HEK293T (cell line): ENCODE measurements around the gene PKNOX2.

Source experiments
- CTCF ChIA-PET: fragments of 350-600 bp; formaldehyde crosslinking; extraction: SDS; loops from one replicate; lab custom pipeline; 2021; ENCODE audit warnings: antibody characterized with exemption, inconsistent platforms; lab: Yijun Ruan, JAX
- POLR2A ChIA-PET: fragments of 350-600 bp; formaldehyde crosslinking; extraction: SDS; loops from one replicate; lab custom pipeline; 2020; ENCODE audit warnings: antibody characterized with exemption, inconsistent platforms; lab: Yijun Ruan, JAX
- DNase-seq: peaks from one replicate; pipeline ENCODE4 v3.0.0; 2012; ENCODE audit warnings: mixed read lengths; ENCODE audit errors: extremely low spot score
- ARNT ChIP-seq: fragments of 450-650 bp; IDR thresholded peaks from 2 replicates; pipeline ENCODE4 v1.6.1; 2017; ENCODE audit warnings: mild to moderate bottlenecking
- BHLHE40 ChIP-seq: fragments of 450-650 bp; IDR thresholded peaks from 2 replicates; pipeline ENCODE4 v1.6.1; 2016; ENCODE audit warnings: mild to moderate bottlenecking, moderate library complexity, borderline replicate concordance
- CTBP1 ChIP-seq: fragments of 450-650 bp; IDR thresholded peaks from 2 replicates; pipeline ENCODE4 v1.6.1; 2016; ENCODE audit warnings: borderline replicate concordance
- ELF4 ChIP-seq: fragments of 450-650 bp; IDR thresholded peaks from 2 replicates; pipeline ENCODE4 v1.6.1; 2017; ENCODE audit warnings: antibody characterized with exemption
- FOXA1 ChIP-seq: fragments of 450-650 bp; IDR thresholded peaks from 2 replicates; pipeline ENCODE4 v1.6.1; 2016; ENCODE audit warnings: mild to moderate bottlenecking
- FOXK2 ChIP-seq: fragments of 450-650 bp; IDR thresholded peaks from 2 replicates; pipeline ENCODE4 v1.6.1; 2016; ENCODE audit warnings: mild to moderate bottlenecking
- FOXM1 ChIP-seq: fragments of 450-650 bp; IDR thresholded peaks from 2 replicates; pipeline ENCODE4 v1.6.1; 2017; ENCODE audit warnings: mild to moderate bottlenecking, borderline replicate concordance
- HDGF ChIP-seq: fragments of 450-650 bp; IDR thresholded peaks from 2 replicates; pipeline ENCODE4 v1.6.1; 2017; ENCODE audit warnings: antibody characterized with exemption, borderline replicate concordance
- L3MBTL2 ChIP-seq: fragments of 450-650 bp; conservative IDR thresholded peaks from 2 replicates; pipeline ENCODE4 v1.6.1; 2016; ENCODE audit warnings: mild to moderate bottlenecking
- LEF1 ChIP-seq: fragments of 450-650 bp; IDR thresholded peaks from 2 replicates; pipeline ENCODE4 v1.6.1; 2017; ENCODE audit warnings: mild to moderate bottlenecking, borderline replicate concordance
- NFRKB ChIP-seq: fragments of 450-650 bp; IDR thresholded peaks from 2 replicates; pipeline ENCODE4 v1.6.1; 2016; ENCODE audit warnings: mild to moderate bottlenecking, moderate library complexity
- PKNOX1 ChIP-seq: fragments of 450-650 bp; IDR thresholded peaks from 2 replicates; pipeline ENCODE4 v1.6.1; 2016
- SP1 ChIP-seq: fragments of 450-650 bp; IDR thresholded peaks from 2 replicates; pipeline ENCODE4 v1.6.1; 2017
- SUZ12 ChIP-seq: fragments of 450-650 bp; IDR thresholded peaks from 2 replicates; pipeline ENCODE4 v1.6.1; 2016; ENCODE audit warnings: mild to moderate bottlenecking
- TARDBP ChIP-seq: fragments of 450-650 bp; IDR thresholded peaks from 2 replicates; pipeline ENCODE4 v1.6.1; 2016
- ZNF384 ChIP-seq: fragments of 450-650 bp; IDR thresholded peaks from 2 replicates; pipeline ENCODE4 v1.6.1; 2016

PKNOX2 gene

GRCh38 chr11:125320347-125321076, 156.0 kb downstream of the PKNOX2 start:
- ChIA-PET CTCF (interaction anchor here (0.6 kb wide), 1 partner anchor 25 kb away, joined by 3 read pairs; no protein-coding TSS in a partner anchor), POLR2A (no interaction called here)

GRCh38 chr11:125322289-125322688, 157.7 kb downstream of the PKNOX2 start:
- ChIA-PET CTCF (no interaction called here), POLR2A (no interaction called here)
- TF ChIP-seq SP1 (no peak), CTBP1 (no peak), NFRKB (no peak), PKNOX1 (no peak), SUZ12 (no peak)

More at GRCh38 chr11:125320347-125321076, 156.0 kb downstream of the PKNOX2 start:
- DNase-seq = no peak
- TF ChIP-seq LEF1 (no peak), PKNOX1 (no peak), FOXK2 (no peak), ARNT (no peak), SP1 (no peak), ELF4 (no peak), SUZ12 (no peak), FOXM1 (no peak), TARDBP (no peak), HDGF (no peak), ZNF384 (no peak), L3MBTL2 (no peak), CTBP1 (no peak), FOXA1 (no peak), BHLHE40 (no peak), NFRKB (no peak)

GRCh38 chr11:125325196-125325595, 160.6 kb downstream of the PKNOX2 start:
- no peak for DNase-seq
- POLR2A ChIA-PET = no interaction called here
- TF ChIP-seq SP1 (no peak), FOXA1 (no peak), FOXM1 (no peak), LEF1 (no peak), NFRKB (no peak), ZNF384 (no peak), ARNT (no peak), FOXK2 (no peak), PKNOX1 (no peak)
- CTCF ChIA-PET = interaction anchor here (0.9 kb wide), 1 partner anchor 21 kb away, joined by 3 read pairs; no protein-coding TSS in a partner anchor

More at GRCh38 chr11:125322289-125322688, 157.7 kb downstream of the PKNOX2 start:
- DNase-seq = no peak

GRCh38 chr11:125326126-125326525, 161.6 kb downstream of the PKNOX2 start:
- DNase-seq = no peak
- TF ChIP-seq ZNF384 (no peak), FOXA1 (no peak), BHLHE40 (no peak), SUZ12 (no peak), NFRKB (no peak), LEF1 (no peak), FOXM1 (no peak), L3MBTL2 (no peak), CTBP1 (no peak), PKNOX1 (no peak), ELF4 (no peak), TARDBP (no peak), FOXK2 (no peak), SP1 (no peak), ARNT (no peak), HDGF (no peak)
- ChIA-PET CTCF (interaction anchor here (0.9 to 2.4 kb wide), 3 partner anchors 16 to 235 kb away, joined by 3 to 12 read pairs (median 3); no protein-coding TSS in a partner anchor), POLR2A (no interaction called here)

- CTCF ChIA-PET = interaction anchor here (0.7 to 2.4 kb wide), 2 partner anchors 18 to 101 kb away, joined by 3 to 12 read pairs; no protein-coding TSS in a partner anchor
- no peak for TF ChIP-seq ZNF384
- TF ChIP-seq BHLHE40 = no peak
- TF ChIP-seq TARDBP = no peak
- TF ChIP-seq ELF4 = no peak
- TF ChIP-seq PKNOX1 = no peak
- TF ChIP-seq ARNT = no peak
- no peak for TF ChIP-seq NFRKB
- no peak for TF ChIP-seq HDGF
- TF ChIP-seq FOXM1 = no peak
- TF ChIP-seq LEF1 = no peak
- TF ChIP-seq CTBP1 = no peak
- no peak for TF ChIP-seq SP1
- TF ChIP-seq FOXA1 = no peak
- TF ChIP-seq L3MBTL2 = no peak
- TF ChIP-seq FOXK2 = no peak
- TF ChIP-seq SUZ12 = no peak
- DNase-seq = no peak
Observed at GRCh38 chr11:125327518-125328224, 163.1 kb downstream of the PKNOX2 start.

More at GRCh38 chr11:125327518-125328224, 163.1 kb downstream of the PKNOX2 start:
- POLR2A ChIA-PET = no interaction called here
